T-helper 17 cell (primary cell): ENCODE measurements around the gene IL22RA1. TPM values are rescaled to one million over a fixed set of nuclear protein-coding genes. Genes with fewer than 3 reads are reported as not detected.

ENCODE experiments used
- ATAC-seq: fragments of 150-1000 bp; cut with Tn5 transposase; 2 replicates; pipeline ENCODE4 v1.10.0; 2021; ENCODE audit warnings: mild to moderate bottlenecking, moderate library complexity
- DNase-seq, 3 donors: peaks; one replicate each; pipeline versions ENCODE4 v3.0.0 to v3.0.0-alpha.2; 2020 to 2021
- H3K9me3 ChIP-seq: one replicate; pipeline ENCODE4 v1.7.0; 2013; ENCODE audit warnings: low read length, mild to moderate bottlenecking; ENCODE audit not compliant: control insufficient read depth, poor library complexity, severe bottlenecking
- H3K27ac Mint-ChIP-seq: one replicate; pipeline ENCODE4 v1.8.0; 2022; ENCODE audit warnings: mild to moderate bottlenecking, moderate library complexity, mixed read lengths
- H3K27me3 Mint-ChIP-seq: one replicate; pipeline ENCODE4 v1.8.0; 2022; ENCODE audit warnings: mixed read lengths
- H3K36me3 Mint-ChIP-seq: one replicate; pipeline ENCODE4 v1.8.0; 2022; ENCODE audit warnings: low read depth, mixed read lengths
- H3K4me1 Mint-ChIP-seq: one replicate; pipeline ENCODE4 v1.8.0; 2022; ENCODE audit warnings: mild to moderate bottlenecking, mixed read lengths
- H3K4me3 Mint-ChIP-seq: one replicate; pipeline ENCODE4 v1.8.0; 2022; ENCODE audit warnings: mild to moderate bottlenecking, moderate library complexity, mixed read lengths
- total RNA-seq, 4 donors: library from RNA in 2 of 4; stranded (reverse) in 2 of 4; gene quantifications; one replicate each; pipeline ENCODE4 v1.2.3 and lab custom pipeline; 2022 to 2026

IL22RA1 gene
- total RNA-seq, 2 donors from 2014 or later: not detected

- ATAC-seq (no peak), DNase-seq (no peak)
- no peaks in the 10 kb centered on the region for H3K9me3 ChIP-seq
- H3K27me3 Mint-ChIP-seq: peaks cover 29% of the 10 kb centered on the region
- H3K4me1 Mint-ChIP-seq: no peaks in the 10 kb centered on the region
- no peaks in the 10 kb centered on the region for H3K36me3 Mint-ChIP-seq
- H3K27ac Mint-ChIP-seq: no peak overlapping the region
- no peak overlapping the region for H3K4me3 Mint-ChIP-seq
Observed at GRCh38 chr1:24123611-24124010, 19.3 kb downstream of the IL22RA1 start.

- DNase-seq (no peak), ATAC-seq (no peak)
- Mint-ChIP-seq H3K4me1 (no peaks in the 10 kb centered on the region), H3K4me3 (no peak overlapping the region), H3K27ac (no peak overlapping the region), H3K27me3 (peaks cover 32% of the 10 kb centered on the region), H3K36me3 (no peaks in the 10 kb centered on the region)
- no peaks in the 10 kb centered on the region for H3K9me3 ChIP-seq
Observed at GRCh38 chr1:24122776-24123175, 20.2 kb downstream of the IL22RA1 start.

GRCh38 chr1:24121406-24121805, 21.5 kb downstream of the IL22RA1 start:
- DNase-seq (no peak), ATAC-seq (no peak)
- H3K4me1 Mint-ChIP-seq: no peaks in the 10 kb centered on the region
- no peaks in the 10 kb centered on the region for H3K36me3 Mint-ChIP-seq
- H3K27me3 Mint-ChIP-seq: peaks cover 46% of the 10 kb centered on the region
- no peaks in the 10 kb centered on the region for H3K9me3 ChIP-seq
- no peak overlapping the region for H3K27ac Mint-ChIP-seq
- no peak overlapping the region for H3K4me3 Mint-ChIP-seq

GRCh38 chr1:24120965-24121364, 22.0 kb downstream of the IL22RA1 start:
- no peaks in the 10 kb centered on the region for H3K36me3 Mint-ChIP-seq
- no peak for ATAC-seq
- no peaks in the 10 kb centered on the region for H3K9me3 ChIP-seq
- no peaks in the 10 kb centered on the region for H3K4me1 Mint-ChIP-seq
- no peak overlapping the region for H3K4me3 Mint-ChIP-seq
- H3K27ac Mint-ChIP-seq: no peak overlapping the region
- DNase-seq: no peak
- H3K27me3 Mint-ChIP-seq: peaks cover 50% of the 10 kb centered on the region

GRCh38 chr1:24119859-24120756, 22.8 kb downstream of the IL22RA1 start:
- DNase-seq: no peak
- no peaks in the 10 kb centered on the region for H3K9me3 ChIP-seq
- H3K4me3 Mint-ChIP-seq: no peak overlapping the region
- H3K27ac Mint-ChIP-seq: no peak overlapping the region
- no peak for ATAC-seq
- H3K4me1 Mint-ChIP-seq: no peaks in the 10 kb centered on the region
- H3K27me3 Mint-ChIP-seq: peaks cover 54% of the 10 kb centered on the region
- H3K36me3 Mint-ChIP-seq: no peaks in the 10 kb centered on the region

- Mint-ChIP-seq H3K27me3 (peaks cover 50% of the 10 kb centered on the region), H3K4me1 (no peaks in the 10 kb centered on the region), H3K27ac (no peak overlapping the region), H3K4me3 (no peak overlapping the region), H3K36me3 (no peaks in the 10 kb centered on the region)
- DNase-seq (no peak), ATAC-seq (no peak)
- no peaks in the 10 kb centered on the region for H3K9me3 ChIP-seq
Observed at GRCh38 chr1:24119489-24119858, 23.5 kb downstream of the IL22RA1 start.

- Mint-ChIP-seq H3K4me1 (peaks cover 3% of the 10 kb centered on the region), H3K27me3 (peaks cover 58% of the 10 kb centered on the region), H3K4me3 (no peak overlapping the region), H3K36me3 (no peaks in the 10 kb centered on the region), H3K27ac (no peak overlapping the region)
- DNase-seq: no peak
- H3K9me3 ChIP-seq: no peaks in the 10 kb centered on the region
- ATAC-seq: no peak
Observed at GRCh38 chr1:24118410-24119242, 24.3 kb downstream of the IL22RA1 start.

- ATAC-seq (no peak), DNase-seq (no peak)
- no peak overlapping the region for H3K27ac Mint-ChIP-seq
- H3K36me3 Mint-ChIP-seq: no peaks in the 10 kb centered on the region
- H3K27me3 Mint-ChIP-seq: peaks cover 63% of the 10 kb centered on the region
- peaks cover 3% of the 10 kb centered on the region for H3K4me1 Mint-ChIP-seq
- no peaks in the 10 kb centered on the region for H3K9me3 ChIP-seq
- no peak overlapping the region for H3K4me3 Mint-ChIP-seq
Observed at GRCh38 chr1:24117722-24118409, 25.1 kb downstream of the IL22RA1 start.

- H3K9me3 ChIP-seq: no peaks in the 10 kb centered on the region
- Mint-ChIP-seq H3K4me3 (no peak overlapping the region), H3K4me1 (peaks cover 9% of the 10 kb centered on the region), H3K27me3 (peaks cover 63% of the 10 kb centered on the region), H3K36me3 (no peaks in the 10 kb centered on the region), H3K27ac (no peak overlapping the region)
- ATAC-seq (no peak), DNase-seq (no peak)
Observed at GRCh38 chr1:24117132-24117531, 25.8 kb downstream of the IL22RA1 start.

- DNase-seq (no peak), ATAC-seq (no peak)
- Mint-ChIP-seq H3K27me3 (peaks cover 50% of the 10 kb centered on the region), H3K27ac (no peak overlapping the region), H3K4me1 (peaks cover 14% of the 10 kb centered on the region), H3K36me3 (peaks cover 3% of the 10 kb centered on the region), H3K4me3 (no peak overlapping the region)
- no peaks in the 10 kb centered on the region for H3K9me3 ChIP-seq
Observed at GRCh38 chr1:24114753-24115152, 28.2 kb downstream of the IL22RA1 start.

GRCh38 chr1:24113641-24114033, 29.3 kb downstream of the IL22RA1 start:
- Mint-ChIP-seq H3K4me1 (peaks cover 19% of the 10 kb centered on the region), H3K36me3 (peaks cover 3% of the 10 kb centered on the region), H3K27me3 (peaks cover 50% of the 10 kb centered on the region), H3K27ac (no peak overlapping the region), H3K4me3 (no peak overlapping the region)
- H3K9me3 ChIP-seq: no peaks in the 10 kb centered on the region
- DNase-seq (no peak), ATAC-seq (no peak)

- peak within 1 kb of the TSS; percentile 67 for H3K4me3 Mint-ChIP-seq
- H3K4me1 Mint-ChIP-seq: peaks cover 19% of the 10 kb centered on the region
- DNase-seq (peak in 1 of 3 donors; percentile 20), ATAC-seq (peak; percentile 96)
- no peaks in the 10 kb centered on the region for H3K9me3 ChIP-seq
- H3K27ac Mint-ChIP-seq: peak within 1 kb of the TSS; percentile 8
- peaks cover 3% of the 10 kb centered on the region for H3K36me3 Mint-ChIP-seq
- peaks cover 41% of the 10 kb centered on the region for H3K27me3 Mint-ChIP-seq
Observed at GRCh38 chr1:24111996-24112779, 30.8 kb downstream of the IL22RA1 start, which contains the start of gene MYOM3. MYOM3 (minus strand) TSS chr1:24112135; CDS start chr1:24108636, 3,499 bp downstream.
